ENCODE data around the gene MRPL52. TPM values are rescaled to one million over a fixed set of nuclear protein-coding genes. Genes with fewer than 3 reads are reported as not detected.

The MRPL52 gene
- total RNA-seq, 1 donor from 2014 or later: 28.1 TPM

DNA sequence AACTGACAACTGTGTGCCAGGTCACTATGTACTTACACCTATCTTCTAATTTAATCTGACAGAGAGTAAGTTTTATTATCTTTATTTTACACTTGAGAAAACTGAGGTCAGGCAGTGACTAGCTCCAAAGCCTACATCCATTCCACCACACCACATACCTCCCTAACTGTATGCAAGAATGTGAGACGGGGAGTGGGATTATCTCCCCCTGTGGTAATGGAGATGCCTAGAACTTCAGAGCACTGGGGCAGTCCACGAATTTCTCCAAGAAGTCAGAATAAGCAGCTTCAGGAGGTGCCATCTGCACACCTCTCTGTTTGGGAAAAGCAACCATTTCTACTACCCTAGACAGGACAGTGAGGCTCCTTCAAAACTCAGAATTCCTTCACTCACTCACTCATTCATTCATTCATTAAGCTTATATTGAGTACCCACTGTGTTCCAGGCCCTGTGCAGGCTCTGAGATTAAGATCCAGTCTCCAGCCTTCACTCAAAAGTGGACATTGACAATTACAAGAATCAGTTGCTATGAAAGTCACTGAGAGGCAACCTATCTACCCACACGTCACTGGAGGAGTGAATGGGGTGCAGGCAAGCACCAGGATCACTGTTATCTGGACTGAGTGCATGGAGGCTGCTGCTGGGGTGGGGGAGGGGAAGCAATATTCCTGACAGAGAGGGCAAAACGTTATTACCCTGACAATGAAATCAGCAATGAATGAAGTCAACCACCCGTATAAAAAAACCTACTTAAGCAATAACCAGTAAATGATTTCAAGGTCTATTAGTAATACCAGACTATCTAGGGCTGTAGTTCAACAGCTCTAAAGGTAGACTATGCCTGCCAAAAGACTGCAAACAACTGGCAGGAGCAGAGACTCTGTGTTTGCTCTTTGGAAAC, 32.4 kb upstream of the MRPL52 start:
- no peaks in the 10 kb centered on the region for H3K36me3 Mint-ChIP-seq

DNA sequence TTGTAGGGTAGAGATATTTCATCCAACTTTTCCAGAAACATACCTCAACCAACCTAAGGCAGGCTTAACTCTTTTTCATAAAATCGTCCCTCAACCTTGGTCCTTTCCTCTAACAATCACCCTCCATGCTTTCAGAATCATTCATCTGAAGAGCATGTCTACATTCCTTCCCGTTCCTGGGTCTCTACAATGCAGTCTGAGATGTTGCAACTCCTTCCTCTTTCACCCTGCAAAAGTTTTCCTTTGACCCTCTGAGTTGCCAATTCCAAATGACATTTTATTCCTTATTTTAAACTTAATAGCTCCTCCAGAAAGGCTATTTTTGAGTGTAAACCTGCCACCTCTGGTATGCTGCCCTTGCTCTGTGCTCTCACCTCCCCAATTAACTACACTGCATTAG, 31.2 kb upstream of the MRPL52 start:
- Mint-ChIP-seq H3K27me3 (ENCODE audit: insufficient read depth, low read depth) (peaks cover 8% of the 10 kb centered on the region), H3K4me1 (peaks cover 7% of the 10 kb centered on the region)
- H3K79me2 ChIP-seq (ENCODE audit: low read depth): no peaks in the 10 kb centered on the region

More for the DNA sequence above, 32.4 kb upstream of the MRPL52 start:
- no peak overlapping the region for H2AFZ ChIP-seq (replicated peaks)
- no peaks in the 10 kb centered on the region for H4K20me1 ChIP-seq (ENCODE audit: low read depth)
- H3K79me2 ChIP-seq (ENCODE audit: low read depth): no peaks in the 10 kb centered on the region
- H3K9ac ChIP-seq: no peak overlapping the region
- no peak overlapping the region for H3K27ac Mint-ChIP-seq
- no peaks in the 10 kb centered on the region for H3K9me3 ChIP-seq (ENCODE audit: low read depth)
- DNase-seq (ENCODE audit: low spot score): no peak
- H3K4me2 ChIP-seq: no peak overlapping the region
- TF ChIP-seq, protein P1, sequence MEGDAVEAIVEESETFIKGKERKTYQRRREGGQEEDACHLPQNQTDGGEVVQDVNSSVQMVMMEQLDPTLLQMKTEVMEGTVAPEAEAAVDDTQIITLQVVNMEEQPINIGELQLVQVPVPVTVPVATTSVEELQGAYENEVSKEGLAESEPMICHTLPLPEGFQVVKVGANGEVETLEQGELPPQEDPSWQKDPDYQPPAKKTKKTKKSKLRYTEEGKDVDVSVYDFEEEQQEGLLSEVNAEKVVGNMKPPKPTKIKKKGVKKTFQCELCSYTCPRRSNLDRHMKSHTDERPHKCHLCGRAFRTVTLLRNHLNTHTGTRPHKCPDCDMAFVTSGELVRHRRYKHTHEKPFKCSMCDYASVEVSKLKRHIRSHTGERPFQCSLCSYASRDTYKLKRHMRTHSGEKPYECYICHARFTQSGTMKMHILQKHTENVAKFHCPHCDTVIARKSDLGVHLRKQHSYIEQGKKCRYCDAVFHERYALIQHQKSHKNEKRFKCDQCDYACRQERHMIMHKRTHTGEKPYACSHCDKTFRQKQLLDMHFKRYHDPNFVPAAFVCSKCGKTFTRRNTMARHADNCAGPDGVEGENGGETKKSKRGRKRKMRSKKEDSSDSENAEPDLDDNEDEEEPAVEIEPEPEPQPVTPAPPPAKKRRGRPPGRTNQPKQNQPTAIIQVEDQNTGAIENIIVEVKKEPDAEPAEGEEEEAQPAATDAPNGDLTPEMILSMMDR (IDR thresholded peaks at IDR 0.05): no peak
- no peak for TF ChIP-seq EZH2phosphoT487 (IDR thresholded peaks at IDR 0.05)
- TF ChIP-seq EZH2 (IDR thresholded peaks at IDR 0.05): no peak
- no peaks in the 10 kb centered on the region for H3K4me1 ChIP-seq
- no peaks in the 10 kb centered on the region for H3K27me3 ChIP-seq
- H3K4me3 Mint-ChIP-seq: no peak overlapping the region
- H3K4me1 Mint-ChIP-seq: peaks cover 7% of the 10 kb centered on the region
- H3K4me3 ChIP-seq: no peak overlapping the region
- peaks cover 8% of the 10 kb centered on the region for H3K27me3 Mint-ChIP-seq (ENCODE audit: insufficient read depth, low read depth)
- H3F3A ChIP-seq (ENCODE audit: low read depth): no peaks in the 10 kb centered on the region
- no peaks in the 10 kb centered on the region for H3K36me3 ChIP-seq
- H3K9me3 Mint-ChIP-seq: no peaks in the 10 kb centered on the region
- H3K27ac ChIP-seq: no peak overlapping the region

DNA sequence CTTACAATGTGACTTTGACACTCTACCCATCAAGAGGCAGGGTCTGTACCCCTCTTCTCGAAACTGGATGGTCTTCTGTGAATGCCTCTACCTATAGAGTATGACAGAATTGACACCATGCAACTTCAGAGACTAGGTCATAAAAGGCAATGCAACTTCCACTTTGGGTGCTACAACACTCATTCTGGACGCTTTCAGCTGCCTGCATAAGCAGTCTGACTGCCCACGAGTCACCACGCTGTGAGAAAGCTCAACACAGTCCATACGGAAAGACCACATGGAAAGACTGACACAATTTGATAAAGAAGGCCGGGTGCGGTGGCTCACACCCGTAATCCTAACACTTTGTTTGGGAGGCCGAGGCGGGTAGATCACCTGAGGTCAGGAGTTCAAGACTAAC, 29.3 kb upstream of the MRPL52 start:
- Histone ChIP-seq H3K4me3 (no peak overlapping the region), H2AFZ (replicated peaks) (no peak overlapping the region), H3K4me1 (no peaks in the 10 kb centered on the region), H3K79me2 (ENCODE audit: low read depth) (no peaks in the 10 kb centered on the region), H4K20me1 (ENCODE audit: low read depth) (no peaks in the 10 kb centered on the region), H3K9me3 (ENCODE audit: low read depth) (no peaks in the 10 kb centered on the region), H3K4me2 (no peak overlapping the region), H3F3A (ENCODE audit: low read depth) (no peaks in the 10 kb centered on the region), H3K27me3 (no peaks in the 10 kb centered on the region), H3K36me3 (no peaks in the 10 kb centered on the region), H3K27ac (no peak overlapping the region), H3K9ac (no peak overlapping the region)
- Mint-ChIP-seq H3K36me3 (no peaks in the 10 kb centered on the region), H3K27me3 (ENCODE audit: insufficient read depth, low read depth) (peaks cover 8% of the 10 kb centered on the region), H3K4me1 (peaks cover 7% of the 10 kb centered on the region), H3K27ac (no peak overlapping the region), H3K4me3 (no peak overlapping the region), H3K9me3 (no peaks in the 10 kb centered on the region)
- no peak for TF ChIP-seq EZH2 (IDR thresholded peaks at IDR 0.05)
- TF ChIP-seq EZH2phosphoT487 (IDR thresholded peaks at IDR 0.05): no peak
- TF ChIP-seq, protein P1 (IDR thresholded peaks at IDR 0.05): no peak
- DNase-seq (ENCODE audit: low spot score): no peak

More for the DNA sequence above, 31.2 kb upstream of the MRPL52 start:
- H3K36me3 Mint-ChIP-seq: no peaks in the 10 kb centered on the region
- TF ChIP-seq, protein P1 (IDR thresholded peaks at IDR 0.05): no peak
- TF ChIP-seq EZH2 (IDR thresholded peaks at IDR 0.05): no peak
- TF ChIP-seq EZH2phosphoT487 (IDR thresholded peaks at IDR 0.05): no peak
- DNase-seq (ENCODE audit: low spot score): no peak
- no peak overlapping the region for H3K4me3 Mint-ChIP-seq
- Histone ChIP-seq H3K4me2 (no peak overlapping the region), H4K20me1 (ENCODE audit: low read depth) (no peaks in the 10 kb centered on the region), H3F3A (ENCODE audit: low read depth) (no peaks in the 10 kb centered on the region), H3K9ac (no peak overlapping the region), H3K4me1 (no peaks in the 10 kb centered on the region), H3K27me3 (no peaks in the 10 kb centered on the region), H3K36me3 (no peaks in the 10 kb centered on the region), H3K9me3 (ENCODE audit: low read depth) (no peaks in the 10 kb centered on the region), H3K27ac (no peak overlapping the region), H3K4me3 (no peak overlapping the region), H2AFZ (replicated peaks) (no peak overlapping the region)
- H3K9me3 Mint-ChIP-seq: no peaks in the 10 kb centered on the region
- no peak overlapping the region for H3K27ac Mint-ChIP-seq
